Omental fat pad (tissue), 4 donors: ENCODE data around the gene SCAMP4. TPM values are rescaled to one million over a fixed set of nuclear protein-coding genes. Genes with fewer than 3 reads are reported as not detected.
A peak's percentile ranks its signal among the peaks of the same experiment; 100 is the strongest.
"Not testable (repeated sequence)": the region's sequence is repeated elsewhere in the genome, so short reads cannot be mapped to it uniquely, and the experiment has no call there.

Source experiments
- ATAC-seq: fragments of 150-250 bp; one replicate; pipeline ENCODE4 v1.9.1; 2016; ENCODE audit warnings: mild to moderate bottlenecking, moderate library complexity; ENCODE audit not compliant: low FRiP score
- DNase-seq: peaks from one replicate; pipeline ENCODE4 v3.0.0-alpha.2; 2019; ENCODE audit warnings: low spot score
- total RNA-seq, 4 donors: library from RNA; depleted of rRNA; stranded (reverse); fragments of >200 nt; gene quantifications; one replicate each; pipeline ENCODE4 v1.1.0, GENCODE V29; 2016
- TF ChIP-seq, protein P1 (sequence below), 3 donors: fragments of 450-650 bp; IDR thresholded peaks; one replicate each; pipeline ENCODE4 v1.5.1; 2016 to 2017; ENCODE audit warnings: antibody characterized with exemption in 3 of 3, mild to moderate bottlenecking in 3 of 3, moderate library complexity in 2 of 3

The SCAMP4 gene
- total RNA-seq, 4 donors from 2014 or later = 38.0 to 57.8 (median 45.6) TPM

DNA sequence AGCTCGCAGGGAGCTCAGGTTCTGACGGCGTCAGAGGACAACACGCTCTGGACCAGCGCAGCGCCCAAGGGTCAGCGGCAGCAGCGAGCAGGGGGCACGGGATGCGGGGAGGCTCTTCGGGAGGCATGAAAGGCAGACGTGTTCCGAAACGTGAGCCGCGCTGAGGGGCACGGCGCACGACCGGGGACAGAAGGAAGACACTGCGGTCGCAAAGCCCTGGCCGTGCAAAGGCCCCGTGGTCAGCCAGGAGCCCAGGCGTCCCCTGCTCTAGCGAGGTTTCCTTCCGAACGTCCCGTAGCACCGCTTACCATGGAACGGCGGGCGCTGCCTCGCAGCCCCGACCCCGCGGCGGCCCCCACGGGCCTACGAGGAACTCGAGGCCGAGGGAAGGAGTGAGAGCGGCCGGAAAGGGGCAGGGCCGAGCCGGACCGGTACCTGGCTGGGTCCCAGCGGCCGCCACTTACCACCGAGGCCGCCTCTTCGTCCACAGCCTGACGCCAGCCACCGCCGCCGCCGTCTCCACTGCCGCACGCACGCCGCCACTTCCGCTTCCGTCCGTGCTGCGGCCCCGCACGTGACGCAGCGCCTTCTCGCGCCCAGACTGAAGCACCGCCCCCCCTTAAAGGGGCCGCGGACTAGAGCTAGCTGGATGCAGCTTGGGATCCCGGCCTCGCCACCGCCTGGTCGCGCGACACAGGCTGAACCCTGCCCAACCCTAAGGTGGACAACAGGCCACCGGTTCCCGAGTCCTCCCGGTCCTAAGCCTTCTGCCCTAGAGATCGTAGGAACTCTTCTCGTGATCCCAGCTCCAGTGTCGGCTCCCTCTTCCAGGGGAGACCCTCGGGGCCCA lies 29.3 kb upstream of the SCAMP4 start:
- DNase-seq = peak; percentile 85
- ATAC-seq = peak; percentile 90
- TF ChIP-seq, protein P1, sequence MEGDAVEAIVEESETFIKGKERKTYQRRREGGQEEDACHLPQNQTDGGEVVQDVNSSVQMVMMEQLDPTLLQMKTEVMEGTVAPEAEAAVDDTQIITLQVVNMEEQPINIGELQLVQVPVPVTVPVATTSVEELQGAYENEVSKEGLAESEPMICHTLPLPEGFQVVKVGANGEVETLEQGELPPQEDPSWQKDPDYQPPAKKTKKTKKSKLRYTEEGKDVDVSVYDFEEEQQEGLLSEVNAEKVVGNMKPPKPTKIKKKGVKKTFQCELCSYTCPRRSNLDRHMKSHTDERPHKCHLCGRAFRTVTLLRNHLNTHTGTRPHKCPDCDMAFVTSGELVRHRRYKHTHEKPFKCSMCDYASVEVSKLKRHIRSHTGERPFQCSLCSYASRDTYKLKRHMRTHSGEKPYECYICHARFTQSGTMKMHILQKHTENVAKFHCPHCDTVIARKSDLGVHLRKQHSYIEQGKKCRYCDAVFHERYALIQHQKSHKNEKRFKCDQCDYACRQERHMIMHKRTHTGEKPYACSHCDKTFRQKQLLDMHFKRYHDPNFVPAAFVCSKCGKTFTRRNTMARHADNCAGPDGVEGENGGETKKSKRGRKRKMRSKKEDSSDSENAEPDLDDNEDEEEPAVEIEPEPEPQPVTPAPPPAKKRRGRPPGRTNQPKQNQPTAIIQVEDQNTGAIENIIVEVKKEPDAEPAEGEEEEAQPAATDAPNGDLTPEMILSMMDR (IDR thresholded peaks at IDR 0.05) = no peak

- peak; percentile 16 for ATAC-seq
- not testable (repeated sequence) for DNase-seq
These were observed 28.5 kb upstream of the SCAMP4 start for GRCh38 chr19:1876496-1877279.

DNA sequence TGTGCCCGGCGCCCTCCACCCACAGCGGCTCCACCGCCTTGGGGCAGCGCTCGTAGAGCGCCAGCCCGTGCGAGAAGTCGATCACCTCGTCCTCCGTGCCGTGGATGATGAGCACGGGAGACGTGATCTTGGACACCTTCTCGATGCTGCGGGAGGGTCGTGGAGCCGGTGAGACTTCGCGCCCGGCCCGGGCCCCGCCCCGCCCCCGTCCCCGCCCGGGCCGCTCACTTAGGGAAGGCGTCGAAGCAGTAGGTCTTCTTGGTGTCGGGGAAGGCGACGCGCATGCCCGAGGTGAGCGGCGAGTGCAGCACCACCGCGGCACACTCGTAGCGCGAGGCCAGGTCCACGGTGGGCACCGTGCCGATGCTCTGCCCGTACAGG lies 27.9 kb upstream of the SCAMP4 start:
- not testable (repeated sequence) for DNase-seq

GRCh38 chr19:1878583-1878982 lies 26.6 kb upstream of the SCAMP4 start:
- ATAC-seq, DNase-seq: not testable (repeated sequence)

More for the DNA sequence above, 27.9 kb upstream of the SCAMP4 start:
- not testable (repeated sequence) for ATAC-seq

DNA sequence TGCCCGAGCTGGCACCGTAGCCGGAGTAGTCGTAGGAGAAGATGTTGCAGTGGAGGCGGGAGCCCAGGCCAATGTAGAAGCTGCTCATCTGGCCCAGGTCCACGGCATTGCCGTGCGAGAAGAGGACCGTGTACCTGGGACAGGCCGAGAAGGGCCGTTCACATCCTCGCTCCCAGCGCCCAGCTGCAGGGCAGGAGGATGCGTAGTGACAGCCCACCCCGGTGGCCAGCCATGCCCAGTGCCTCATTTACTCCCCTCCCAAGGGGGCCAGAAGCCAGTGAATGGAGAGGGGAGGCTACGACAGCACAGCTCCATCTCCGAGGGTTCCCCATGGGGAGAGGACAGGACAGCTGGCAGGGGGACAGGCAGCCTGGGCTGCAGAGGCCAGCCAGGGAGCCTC lies 25.2 kb upstream of the SCAMP4 start:
- not testable (repeated sequence) for DNase-seq, ATAC-seq

GRCh38 chr19:1880611-1881392 lies 24.4 kb upstream of the SCAMP4 start:
- DNase-seq (no peak), ATAC-seq (no peak)
- TF ChIP-seq, protein P1 (IDR thresholded peaks at IDR 0.05) = no peak

- not testable (repeated sequence) for ATAC-seq, DNase-seq
These were observed 23.7 kb upstream of the SCAMP4 start for GRCh38 chr19:1881393-1882088.

DNA sequence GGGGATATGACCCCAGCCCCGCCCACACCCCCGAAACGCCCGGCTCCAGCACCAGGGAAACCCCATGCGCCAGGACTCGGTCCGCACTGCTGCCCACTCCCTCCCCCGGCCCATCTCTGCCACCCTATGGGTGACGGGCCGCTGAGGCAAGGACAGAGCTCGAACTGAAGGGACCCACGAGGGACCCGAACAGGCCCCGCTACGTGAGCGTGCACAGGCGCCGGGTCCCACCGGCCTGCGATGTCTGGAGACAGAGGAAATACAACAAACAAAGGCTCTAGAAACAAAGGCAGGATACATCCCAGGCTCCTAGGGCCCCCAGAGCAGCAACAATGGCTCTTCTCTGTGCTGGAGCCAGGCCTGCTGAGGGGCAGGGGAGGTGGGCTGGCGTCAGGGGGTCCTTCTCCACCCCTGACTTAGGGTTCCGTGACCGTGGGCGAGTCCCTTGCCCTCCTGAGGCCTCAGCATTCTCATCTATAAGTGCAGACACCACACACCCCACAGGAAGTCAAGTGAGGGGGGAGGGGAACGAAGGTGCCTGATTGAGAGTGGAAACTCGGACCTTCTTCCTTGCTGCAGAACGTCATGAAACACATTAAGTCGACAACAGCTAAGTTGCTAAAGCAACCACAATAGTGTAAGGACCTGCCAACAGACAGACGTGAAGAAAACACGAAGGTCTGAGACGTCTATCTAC lies 23.0 kb upstream of the SCAMP4 start:
- ATAC-seq (no peak), DNase-seq (no peak)
- TF ChIP-seq, protein P1 (IDR thresholded peaks at IDR 0.05) = no peak
